SK-N-SH treated with all-trans-retinoic acid at 6 μM for 48 hours (cell line): ENCODE measurements around the gene CLBA1.

ENCODE experiments used
- ATAC-seq: fragments of 200-7000 bp; cut with Tn5 transposase; 3 replicates; pipeline ENCODE4 v1.9.1; 2020; ENCODE audit warnings: mild to moderate bottlenecking, moderate library complexity
- ARNTL ChIP-seq: fragments of 450-650 bp; formaldehyde crosslinking; IDR thresholded peaks from 2 replicates; pipeline ENCODE4 v1.5.0; 2020; ENCODE audit warnings: low read depth, mild to moderate bottlenecking, moderate library complexity, borderline replicate concordance
- BACH2 ChIP-seq: fragments of 250-450 bp; sonication (Bioruptor Pico); IDR thresholded peaks from 2 replicates; pipeline ENCODE4 v1.9.0; 2021; ENCODE audit warnings: mild to moderate bottlenecking, borderline replicate concordance
- CSDC2 ChIP-seq: fragments of 250-450 bp; sonication (Bioruptor Pico); IDR thresholded peaks from 2 replicates; pipeline ENCODE4 v1.5.0; 2020; ENCODE audit warnings: mild to moderate bottlenecking, moderate library complexity
- CSRNP3 ChIP-seq: fragments of 250-450 bp; sonication (Bioruptor Pico); IDR thresholded peaks from 2 replicates; pipeline ENCODE4 v1.5.1; 2021; ENCODE audit warnings: mild to moderate bottlenecking, moderate library complexity
- ESRRG ChIP-seq: fragments of 250-450 bp; sonication (Bioruptor Pico); IDR thresholded peaks from 2 replicates; pipeline ENCODE4 v1.6.1; 2021; ENCODE audit warnings: mild to moderate bottlenecking
- GLIS3 ChIP-seq: fragments of 250-450 bp; sonication (Bioruptor Pico); IDR thresholded peaks from 2 replicates; pipeline ENCODE4 v1.5.0; 2020; ENCODE audit warnings: mild to moderate bottlenecking, moderate library complexity
- OSR1 ChIP-seq: fragments of 250-450 bp; sonication (Bioruptor Pico); IDR thresholded peaks from 2 replicates; pipeline ENCODE4 v1.8.0; 2022; ENCODE audit warnings: moderate library complexity, mild to moderate bottlenecking, inconsistent platforms
- PPARA ChIP-seq: fragments of 250-450 bp; sonication (Bioruptor Pico); IDR thresholded peaks from 2 replicates; pipeline ENCODE4 v1.5.0; 2020; ENCODE audit warnings: mild to moderate bottlenecking, borderline replicate concordance
- RARB ChIP-seq: fragments of 250-450 bp; sonication (Bioruptor Pico); IDR thresholded peaks from 2 replicates; pipeline ENCODE4 v1.8.0; 2021; ENCODE audit warnings: mild to moderate bottlenecking, moderate library complexity
- SNAI2 ChIP-seq: fragments of 250-450 bp; sonication (Bioruptor Pico); IDR thresholded peaks from 2 replicates; pipeline ENCODE4 v1.5.0; 2020; ENCODE audit warnings: mild to moderate bottlenecking, moderate library complexity
- TCF4 ChIP-seq: fragments of 250-450 bp; sonication (Bioruptor Pico); IDR thresholded peaks from 2 replicates; pipeline ENCODE4 v1.8.0; 2021; ENCODE audit warnings: mild to moderate bottlenecking, moderate library complexity, borderline replicate concordance
- TOX ChIP-seq: fragments of 250-450 bp; sonication (Bioruptor Pico); IDR thresholded peaks from 2 replicates; pipeline ENCODE4 v1.8.0; 2021; ENCODE audit warnings: mild to moderate bottlenecking, moderate library complexity, borderline replicate concordance
- ZC3H10 ChIP-seq: fragments of 250-450 bp; sonication (Bioruptor Pico); IDR thresholded peaks from 2 replicates; pipeline ENCODE4 v1.5.1; 2021; ENCODE audit warnings: mild to moderate bottlenecking, moderate library complexity
- ZFP3 ChIP-seq: fragments of 250-450 bp; sonication (Bioruptor Pico); IDR thresholded peaks from 2 replicates; pipeline ENCODE4 v1.5.0; 2020; ENCODE audit warnings: mild to moderate bottlenecking, moderate library complexity
- ZNF565 ChIP-seq: fragments of 450-650 bp; formaldehyde crosslinking; conservative IDR thresholded peaks from 2 replicates; pipeline ENCODE4 v1.5.0; 2020; ENCODE audit warnings: low read depth, mild to moderate bottlenecking, moderate library complexity
- TF ChIP-seq, protein P1 (sequence below): fragments of 250-450 bp; sonication (Bioruptor Pico); IDR thresholded peaks from 2 replicates; pipeline ENCODE4 v1.8.0; 2021; ENCODE audit warnings: low read depth, mild to moderate bottlenecking, moderate library complexity, borderline replicate concordance
- TF ChIP-seq, protein P2 (sequence below): fragments of 250-450 bp; sonication (Bioruptor Pico); IDR thresholded peaks from 2 replicates; pipeline ENCODE4 v1.8.0; 2020; ENCODE audit warnings: mild to moderate bottlenecking, moderate library complexity, borderline replicate concordance
- TF ChIP-seq, protein P3 (sequence below): fragments of 250-450 bp; sonication (Bioruptor Pico); IDR thresholded peaks from 2 replicates; pipeline ENCODE4 v1.5.1; 2020; ENCODE audit warnings: low read depth, mild to moderate bottlenecking, moderate library complexity

CLBA1 gene

GRCh38 chr14:104993306-104993705 is 7.7 kb downstream of the CLBA1 start:
- TF ChIP-seq, protein P1, sequence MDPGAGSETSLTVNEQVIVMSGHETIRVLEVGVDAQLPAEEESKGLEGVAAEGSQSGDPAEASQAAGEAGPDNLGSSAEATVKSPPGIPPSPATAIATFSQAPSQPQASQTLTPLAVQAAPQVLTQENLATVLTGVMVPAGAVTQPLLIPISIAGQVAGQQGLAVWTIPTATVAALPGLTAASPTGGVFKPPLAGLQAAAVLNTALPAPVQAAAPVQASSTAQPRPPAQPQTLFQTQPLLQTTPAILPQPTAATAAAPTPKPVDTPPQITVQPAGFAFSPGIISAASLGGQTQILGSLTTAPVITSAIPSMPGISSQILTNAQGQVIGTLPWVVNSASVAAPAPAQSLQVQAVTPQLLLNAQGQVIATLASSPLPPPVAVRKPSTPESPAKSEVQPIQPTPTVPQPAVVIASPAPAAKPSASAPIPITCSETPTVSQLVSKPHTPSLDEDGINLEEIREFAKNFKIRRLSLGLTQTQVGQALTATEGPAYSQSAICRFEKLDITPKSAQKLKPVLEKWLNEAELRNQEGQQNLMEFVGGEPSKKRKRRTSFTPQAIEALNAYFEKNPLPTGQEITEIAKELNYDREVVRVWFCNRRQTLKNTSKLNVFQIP (CRISPR knock-in tag) = no peak
- TF ChIP-seq OSR1 (CRISPR knock-in tag) = no peak
- TF ChIP-seq TOX (CRISPR knock-in tag) = no peak
- no peak for TF ChIP-seq BACH2 (CRISPR knock-in tag)
- no peak for TF ChIP-seq CSDC2 (CRISPR knock-in tag)
- no peak for TF ChIP-seq CSRNP3
- TF ChIP-seq, protein P2, sequence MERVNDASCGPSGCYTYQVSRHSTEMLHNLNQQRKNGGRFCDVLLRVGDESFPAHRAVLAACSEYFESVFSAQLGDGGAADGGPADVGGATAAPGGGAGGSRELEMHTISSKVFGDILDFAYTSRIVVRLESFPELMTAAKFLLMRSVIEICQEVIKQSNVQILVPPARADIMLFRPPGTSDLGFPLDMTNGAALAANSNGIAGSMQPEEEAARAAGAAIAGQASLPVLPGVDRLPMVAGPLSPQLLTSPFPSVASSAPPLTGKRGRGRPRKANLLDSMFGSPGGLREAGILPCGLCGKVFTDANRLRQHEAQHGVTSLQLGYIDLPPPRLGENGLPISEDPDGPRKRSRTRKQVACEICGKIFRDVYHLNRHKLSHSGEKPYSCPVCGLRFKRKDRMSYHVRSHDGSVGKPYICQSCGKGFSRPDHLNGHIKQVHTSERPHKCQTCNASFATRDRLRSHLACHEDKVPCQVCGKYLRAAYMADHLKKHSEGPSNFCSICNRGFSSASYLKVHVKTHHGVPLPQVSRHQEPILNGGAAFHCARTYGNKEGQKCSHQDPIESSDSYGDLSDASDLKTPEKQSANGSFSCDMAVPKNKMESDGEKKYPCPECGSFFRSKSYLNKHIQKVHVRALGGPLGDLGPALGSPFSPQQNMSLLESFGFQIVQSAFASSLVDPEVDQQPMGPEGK (CRISPR knock-in tag) = no peak
- TF ChIP-seq, protein P3, sequence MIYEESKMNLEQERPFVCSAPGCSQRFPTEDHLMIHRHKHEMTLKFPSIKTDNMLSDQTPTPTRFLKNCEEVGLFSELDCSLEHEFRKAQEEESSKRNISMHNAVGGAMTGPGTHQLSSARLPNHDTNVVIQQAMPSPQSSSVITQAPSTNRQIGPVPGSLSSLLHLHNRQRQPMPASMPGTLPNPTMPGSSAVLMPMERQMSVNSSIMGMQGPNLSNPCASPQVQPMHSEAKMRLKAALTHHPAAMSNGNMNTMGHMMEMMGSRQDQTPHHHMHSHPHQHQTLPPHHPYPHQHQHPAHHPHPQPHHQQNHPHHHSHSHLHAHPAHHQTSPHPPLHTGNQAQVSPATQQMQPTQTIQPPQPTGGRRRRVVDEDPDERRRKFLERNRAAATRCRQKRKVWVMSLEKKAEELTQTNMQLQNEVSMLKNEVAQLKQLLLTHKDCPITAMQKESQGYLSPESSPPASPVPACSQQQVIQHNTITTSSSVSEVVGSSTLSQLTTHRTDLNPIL (CRISPR knock-in tag) = no peak
- no peak for ATAC-seq

DNA sequence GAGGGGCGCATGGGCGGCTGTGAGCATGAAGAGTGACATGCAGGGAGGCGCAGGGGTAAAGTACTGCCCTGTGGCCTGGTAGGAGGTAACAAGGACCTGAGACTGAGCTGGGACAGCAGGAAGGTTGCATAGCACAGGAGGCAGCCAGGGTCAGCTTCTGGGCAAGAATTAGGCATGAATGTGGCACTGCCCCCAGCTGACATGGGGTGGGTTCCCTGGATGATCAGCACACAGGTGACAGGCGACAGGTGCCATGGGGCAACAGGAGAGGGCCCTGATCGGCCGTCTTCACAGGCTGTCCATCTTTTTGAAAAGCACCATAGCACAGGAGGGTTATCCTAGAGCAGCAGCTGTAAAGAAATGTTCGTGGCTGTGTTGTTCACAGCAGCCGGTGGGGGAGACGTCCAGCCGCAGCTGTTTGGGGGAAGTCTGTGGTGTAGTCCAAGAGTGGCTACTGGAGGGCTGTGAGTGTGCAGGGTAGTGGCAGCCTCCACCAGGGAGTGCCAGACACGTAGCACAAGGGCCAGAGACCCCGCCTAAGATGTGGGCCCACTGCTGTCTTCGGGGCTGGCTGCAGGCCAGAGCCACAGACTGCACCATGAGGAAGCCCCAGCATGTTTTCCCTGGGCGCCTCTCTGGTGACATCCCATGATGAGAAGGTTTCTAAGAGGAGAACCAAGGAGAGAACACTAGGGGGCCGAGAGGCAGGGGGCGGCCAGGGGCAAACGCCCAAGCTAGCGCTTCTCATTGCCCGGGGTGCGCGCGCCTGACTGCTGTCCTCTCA is 8.4 kb downstream of the CLBA1 start:
- TF ChIP-seq GLIS3 (CRISPR knock-in tag) (no peak), OSR1 (CRISPR knock-in tag) (no peak), SNAI2 (CRISPR knock-in tag) (no peak), ZNF565 (CRISPR knock-in tag) (no peak), TOX (CRISPR knock-in tag) (no peak), ESRRG (CRISPR knock-in tag) (no peak), BACH2 (CRISPR knock-in tag) (no peak), RARB (CRISPR knock-in tag) (no peak), ZFP3 (CRISPR knock-in tag) (no peak), CSRNP3 (no peak), CSDC2 (CRISPR knock-in tag) (no peak), ZC3H10 (CRISPR knock-in tag) (no peak), TCF4 (no peak), ARNTL (CRISPR knock-in tag) (no peak), PPARA (no peak)
- TF ChIP-seq, protein P3 (CRISPR knock-in tag) = no peak
- TF ChIP-seq, protein P2 (CRISPR knock-in tag) = no peak
- ATAC-seq = no peak
